Measurements from ENCODE around the gene OCSTAMP. TPM values are rescaled to one million over a fixed set of nuclear protein-coding genes. Genes with fewer than 3 reads are reported as not detected.

The OCSTAMP gene
- total RNA-seq, 2 donors from 2014 or later: not detected

- ATAC-seq: no peak
- Histone ChIP-seq H3K9me3 (no peaks in the 10 kb centered on the region), H3K27me3 (no peaks in the 10 kb centered on the region), H3K27ac (no peak overlapping the region), H3K4me1 (no peaks in the 10 kb centered on the region), H3K4me3 (no peak overlapping the region), H3K36me3 (replicated peaks in 1 of 2; ENCODE audit: insufficient read depth in 1 of 2, low read depth in 2 of 2) (no peaks in the 10 kb centered on the region)
- no peak for TF ChIP-seq POLR2A (IDR thresholded peaks at IDR 0.05)
- no peak for TF ChIP-seq CTCF (IDR thresholded peaks at IDR 0.05)
- no peak for DNase-seq
- WGBS, 2 donors: 87 to 91% methylated on average over 4 of the region's 4 CpGs
- intact Hi-C loops (cut with DNase I): no loop called here
Observed at GRCh38 chr20:46592580-46593362, 42.3 kb upstream of the OCSTAMP start.

GRCh38 chr20:46590443-46590842 lies 40.0 kb upstream of the OCSTAMP start:
- Histone ChIP-seq H3K36me3 (replicated peaks in 1 of 2; ENCODE audit: insufficient read depth in 1 of 2, low read depth in 2 of 2) (no peaks in the 10 kb centered on the region), H3K27ac (peak overlapping the region in 1 of 4 donors; percentile 30), H3K4me3 (no peak overlapping the region), H3K27me3 (no peaks in the 10 kb centered on the region), H3K4me1 (no peaks in the 10 kb centered on the region), H3K9me3 (no peaks in the 10 kb centered on the region)
- TF ChIP-seq POLR2A (IDR thresholded peaks at IDR 0.05): no peak
- no peak for TF ChIP-seq CTCF (IDR thresholded peaks at IDR 0.05)
- intact Hi-C loops (cut with DNase I): no loop called here
- ATAC-seq (no peak), DNase-seq (no peak)
- 34 to 59% methylated on average over 1 of the region's 1 CpG for WGBS, 2 donors

- DNase-seq (peak; percentile 17 to 36 (median 21)), ATAC-seq (peak; percentile 50)
- no peaks in the 10 kb centered on the region for H3K9me3 ChIP-seq
- intact Hi-C loops (cut with DNase I): no loop called here
- TF ChIP-seq CTCF (IDR thresholded peaks at IDR 0.05): no peak
- no peak for TF ChIP-seq POLR2A (IDR thresholded peaks at IDR 0.05)
- H3K27me3 ChIP-seq: no peaks in the 10 kb centered on the region
- peak overlapping the region in 2 of 4 donors; percentile 5 to 40 for H3K27ac ChIP-seq
- H3K36me3 ChIP-seq (replicated peaks in 1 of 2; ENCODE audit: insufficient read depth in 1 of 2, low read depth in 2 of 2): no peaks in the 10 kb centered on the region
- no peaks in the 10 kb centered on the region for H3K4me1 ChIP-seq
- no peak overlapping the region for H3K4me3 ChIP-seq
- WGBS, 2 donors: 62 to 76% methylated on average over 14 of the region's 14 CpGs
Observed at GRCh38 chr20:46588532-46589511, 38.4 kb upstream of the OCSTAMP start.

- no peaks in the 10 kb centered on the region for H3K4me1 ChIP-seq
- no peaks in the 10 kb centered on the region for H3K27me3 ChIP-seq
- H3K4me3 ChIP-seq: no peak overlapping the region
- 72 to 80% methylated on average over 6 to 7 of the region's 7 CpGs for WGBS, 2 donors
- no peak for TF ChIP-seq CTCF (IDR thresholded peaks at IDR 0.05)
- no peak for TF ChIP-seq POLR2A (IDR thresholded peaks at IDR 0.05)
- H3K36me3 ChIP-seq (replicated peaks in 1 of 2; ENCODE audit: insufficient read depth in 1 of 2, low read depth in 2 of 2): no peaks in the 10 kb centered on the region
- DNase-seq: no peak
- no peak for ATAC-seq
- H3K27ac ChIP-seq: no peak overlapping the region
- H3K9me3 ChIP-seq: no peaks in the 10 kb centered on the region
- intact Hi-C loops (cut with DNase I): no loop called here
Observed at GRCh38 chr20:46587986-46588385, 37.5 kb upstream of the OCSTAMP start.

Data from body of pancreas (tissue), 4 donors.